D721Med (cell line): ENCODE results near the gene CCDC134.
"Not testable (repeated sequence)": the region's sequence is repeated elsewhere in the genome, so short reads cannot be mapped to it uniquely, and the experiment has no call there.

Experiments
- DNase-seq: peaks from one replicate; pipeline ENCODE4 v3.0.0; 2011; ENCODE audit warnings: low spot score; ENCODE audit not compliant: insufficient read length
- FAIRE-seq: peaks from 2 replicates; lab custom pipeline; 2011; peaks lifted over from hg19 to GRCh38; lab: Jason Lieb, UNC
- CTCF ChIP-seq: IDR thresholded peaks from 2 replicates; pipeline ENCODE4 v1.5.1; 2012; ENCODE audit warnings: mild to moderate bottlenecking, control low read depth; ENCODE audit not compliant: insufficient read depth; ENCODE audit errors: missing control alignments

Gene CCDC134

GRCh38 chr22:41831383-41831782, 30.9 kb downstream of the CCDC134 start:
- no peak for FAIRE-seq
- TF ChIP-seq CTCF = no peak
- DNase-seq = no peak

GRCh38 chr22:41831828-41832552, 31.5 kb downstream of the CCDC134 start:
- DNase-seq (no peak), FAIRE-seq (no peak)
- no peak for TF ChIP-seq CTCF

GRCh38 chr22:41832553-41833368, 32.3 kb downstream of the CCDC134 start, which contains the start of gene SREBF2:
Gene SREBF2, plus strand, starts transcription at chr22:41833105. Its CDS starts 166 bp downstream, at chr22:41833271.
- no peak for TF ChIP-seq CTCF
- peak; percentile 57 for DNase-seq
- FAIRE-seq = no peak

GRCh38 chr22:41833369-41834004, 33.0 kb downstream of the CCDC134 start:
- DNase-seq (no peak), FAIRE-seq (no peak)
- no peak for TF ChIP-seq CTCF

- FAIRE-seq = no peak
- DNase-seq = no peak
- no peak for TF ChIP-seq CTCF
Observed at GRCh38 chr22:41834005-41834944, 33.8 kb downstream of the CCDC134 start.

GRCh38 chr22:41835462-41835861, 35.0 kb downstream of the CCDC134 start:
- DNase-seq, FAIRE-seq: not testable (repeated sequence)
